Measurements from ENCODE around the gene SELP.
"Not testable (repeated sequence)": the region's sequence is repeated elsewhere in the genome, so short reads cannot be mapped to it uniquely, and the experiment has no call there.

DNA sequence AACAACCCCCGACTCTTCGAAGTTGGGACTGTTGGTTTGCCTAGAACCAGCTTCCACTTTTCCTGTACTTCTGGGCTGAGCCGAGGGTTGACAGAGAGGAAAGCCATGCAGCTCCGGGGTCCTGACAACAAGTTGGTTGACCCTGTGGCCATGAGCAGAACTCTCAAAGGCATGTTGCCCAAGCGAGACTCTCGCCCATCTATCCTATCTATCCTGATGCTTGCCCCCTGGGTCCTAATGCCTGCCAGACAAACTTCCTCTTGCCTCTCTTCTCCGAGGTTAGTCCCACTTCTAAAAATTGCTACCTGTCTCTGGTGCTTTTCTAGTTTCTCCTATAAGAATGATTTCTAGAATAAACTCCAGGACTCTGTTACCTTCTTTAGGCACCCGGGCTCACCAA lies 32.8 kb upstream of the SELP start:
- TF ChIP-seq, protein P1, sequence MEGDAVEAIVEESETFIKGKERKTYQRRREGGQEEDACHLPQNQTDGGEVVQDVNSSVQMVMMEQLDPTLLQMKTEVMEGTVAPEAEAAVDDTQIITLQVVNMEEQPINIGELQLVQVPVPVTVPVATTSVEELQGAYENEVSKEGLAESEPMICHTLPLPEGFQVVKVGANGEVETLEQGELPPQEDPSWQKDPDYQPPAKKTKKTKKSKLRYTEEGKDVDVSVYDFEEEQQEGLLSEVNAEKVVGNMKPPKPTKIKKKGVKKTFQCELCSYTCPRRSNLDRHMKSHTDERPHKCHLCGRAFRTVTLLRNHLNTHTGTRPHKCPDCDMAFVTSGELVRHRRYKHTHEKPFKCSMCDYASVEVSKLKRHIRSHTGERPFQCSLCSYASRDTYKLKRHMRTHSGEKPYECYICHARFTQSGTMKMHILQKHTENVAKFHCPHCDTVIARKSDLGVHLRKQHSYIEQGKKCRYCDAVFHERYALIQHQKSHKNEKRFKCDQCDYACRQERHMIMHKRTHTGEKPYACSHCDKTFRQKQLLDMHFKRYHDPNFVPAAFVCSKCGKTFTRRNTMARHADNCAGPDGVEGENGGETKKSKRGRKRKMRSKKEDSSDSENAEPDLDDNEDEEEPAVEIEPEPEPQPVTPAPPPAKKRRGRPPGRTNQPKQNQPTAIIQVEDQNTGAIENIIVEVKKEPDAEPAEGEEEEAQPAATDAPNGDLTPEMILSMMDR (optimal IDR thresholded peaks at IDR 0.05 in 1 of 3, IDR thresholded peaks at IDR 0.05 in 1 of 3, conservative IDR thresholded peaks at IDR 0.05 in 1 of 3; ENCODE audit: extremely low read depth in 1 of 3, insufficient read depth in 2 of 3, low read length in 3 of 3): not testable (repeated sequence)
- TF ChIP-seq EZH2 (IDR thresholded peaks at IDR 0.05; ENCODE audit: low read length): not testable (repeated sequence)
